Stimulated activated CD4-positive, alpha-beta T cell treated with anti-CD3 and anti-CD28 coated beads, Interleukin-1b, Interleukin-23, amount 100 ng/mL, for 48 hours (primary cell): ENCODE results near the gene CCDC33.
A peak's percentile ranks its signal among the peaks of the same experiment; 100 is the strongest.

Source experiments
- DNase-seq: peaks from one replicate; pipeline ENCODE4 v3.0.0-alpha.2; 2020

Gene CCDC33

DNA sequence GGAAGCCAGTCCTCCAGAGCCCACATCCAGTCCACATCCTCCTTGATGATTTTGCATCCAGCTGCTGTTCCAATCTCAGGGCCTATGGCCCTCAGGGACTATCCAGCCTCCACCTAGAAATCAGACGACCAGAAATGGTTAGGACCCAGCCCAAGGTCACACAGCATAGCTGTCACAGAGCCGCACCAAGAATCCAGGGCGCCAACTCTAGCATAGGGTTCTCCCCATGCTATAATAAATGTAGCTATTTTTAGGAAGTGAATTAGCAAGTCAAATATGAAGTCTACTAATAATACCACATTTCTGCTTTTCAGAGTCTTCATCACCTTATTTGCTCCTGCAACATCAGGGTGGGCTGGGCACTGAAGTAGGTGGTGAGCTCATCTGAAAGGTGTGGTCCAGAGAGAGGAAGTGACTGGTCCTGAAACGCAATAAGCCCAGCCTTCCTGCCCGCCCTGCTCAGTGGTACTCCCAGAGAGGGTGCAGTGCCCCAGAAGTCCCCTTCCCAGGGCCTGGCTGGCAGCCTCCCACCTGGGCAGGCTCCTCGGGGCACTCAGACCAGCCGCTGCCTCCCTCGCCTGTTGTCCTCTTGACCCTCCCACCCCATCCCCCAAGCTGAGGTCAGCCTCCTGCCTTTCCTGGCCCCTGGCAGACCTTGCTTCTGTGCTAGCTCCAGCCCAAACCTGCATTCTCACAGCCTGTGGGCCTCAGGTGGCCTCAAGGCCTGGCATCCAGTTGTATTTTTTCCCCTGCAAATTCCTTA, 148.9 kb downstream of the CCDC33 start:
- peak; percentile 77 for DNase-seq

DNA sequence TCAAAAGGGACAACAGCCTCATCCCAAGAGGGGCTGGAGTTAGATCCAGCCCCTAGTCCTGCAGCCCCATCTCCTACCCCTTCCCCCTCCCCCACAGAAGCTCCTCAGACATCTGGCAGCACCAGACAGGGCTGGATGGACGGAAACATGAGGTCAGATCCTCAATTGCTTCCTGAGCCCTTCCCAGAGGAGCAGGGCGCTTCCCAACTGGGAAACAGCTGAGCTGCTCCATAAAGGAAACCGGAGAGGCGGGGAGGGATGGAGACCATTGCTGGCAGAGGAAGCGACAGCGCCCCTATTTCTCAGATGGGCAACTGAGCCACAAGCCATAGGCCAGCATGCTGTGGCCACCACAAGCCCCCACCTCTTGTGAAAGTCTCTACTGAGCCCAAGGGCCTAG, 149.6 kb downstream of the CCDC33 start:
- no peak for DNase-seq
